ENCODE measurements around the gene MFSD11.
"Not testable (repeated sequence)": the region's sequence is repeated elsewhere in the genome, so short reads cannot be mapped to it uniquely, and the experiment has no call there.

MFSD11 gene

DNA sequence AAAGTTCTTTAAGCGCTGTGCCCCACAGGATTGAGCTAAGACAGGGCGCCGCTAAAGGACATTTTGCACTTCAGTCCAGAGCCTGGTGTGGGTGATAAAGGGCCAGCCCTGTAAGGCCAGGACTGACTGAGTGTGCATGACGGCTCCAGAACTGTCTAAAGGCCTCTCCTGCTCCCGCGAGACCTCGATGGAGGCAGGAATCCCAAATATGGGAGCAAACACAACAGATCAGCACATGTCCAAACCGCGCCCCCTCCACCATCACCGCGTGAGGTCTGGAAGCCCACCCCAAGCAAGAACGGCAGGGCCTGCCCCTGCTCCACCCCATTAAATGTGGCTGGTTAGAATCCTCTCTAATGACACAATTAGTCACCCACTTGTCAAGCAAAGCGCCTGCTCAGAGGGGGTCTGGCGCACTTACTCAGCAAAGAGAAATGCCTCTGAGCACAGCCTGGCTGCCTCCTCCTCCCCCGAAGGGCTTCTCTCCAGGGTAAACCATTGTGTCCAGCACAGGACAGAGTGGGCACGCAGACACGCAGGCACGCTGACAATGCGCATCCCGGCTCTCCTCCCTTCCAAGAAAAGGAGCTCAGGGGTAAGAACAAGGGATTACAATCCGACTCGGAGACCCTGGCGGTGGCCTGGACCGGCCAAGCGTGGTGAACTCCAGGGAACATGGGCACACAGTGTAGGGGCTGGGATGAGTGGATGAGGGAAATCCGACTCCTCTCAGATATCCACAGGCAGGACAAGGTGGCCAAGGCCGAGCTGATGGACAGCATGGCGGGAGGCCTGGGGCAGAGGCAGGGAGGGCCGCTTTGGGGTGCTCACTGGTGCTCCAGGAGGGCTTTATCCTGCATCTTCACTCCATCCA lies 28.6 kb upstream of the MFSD11 start:
- no peak for DNase-seq

DNA sequence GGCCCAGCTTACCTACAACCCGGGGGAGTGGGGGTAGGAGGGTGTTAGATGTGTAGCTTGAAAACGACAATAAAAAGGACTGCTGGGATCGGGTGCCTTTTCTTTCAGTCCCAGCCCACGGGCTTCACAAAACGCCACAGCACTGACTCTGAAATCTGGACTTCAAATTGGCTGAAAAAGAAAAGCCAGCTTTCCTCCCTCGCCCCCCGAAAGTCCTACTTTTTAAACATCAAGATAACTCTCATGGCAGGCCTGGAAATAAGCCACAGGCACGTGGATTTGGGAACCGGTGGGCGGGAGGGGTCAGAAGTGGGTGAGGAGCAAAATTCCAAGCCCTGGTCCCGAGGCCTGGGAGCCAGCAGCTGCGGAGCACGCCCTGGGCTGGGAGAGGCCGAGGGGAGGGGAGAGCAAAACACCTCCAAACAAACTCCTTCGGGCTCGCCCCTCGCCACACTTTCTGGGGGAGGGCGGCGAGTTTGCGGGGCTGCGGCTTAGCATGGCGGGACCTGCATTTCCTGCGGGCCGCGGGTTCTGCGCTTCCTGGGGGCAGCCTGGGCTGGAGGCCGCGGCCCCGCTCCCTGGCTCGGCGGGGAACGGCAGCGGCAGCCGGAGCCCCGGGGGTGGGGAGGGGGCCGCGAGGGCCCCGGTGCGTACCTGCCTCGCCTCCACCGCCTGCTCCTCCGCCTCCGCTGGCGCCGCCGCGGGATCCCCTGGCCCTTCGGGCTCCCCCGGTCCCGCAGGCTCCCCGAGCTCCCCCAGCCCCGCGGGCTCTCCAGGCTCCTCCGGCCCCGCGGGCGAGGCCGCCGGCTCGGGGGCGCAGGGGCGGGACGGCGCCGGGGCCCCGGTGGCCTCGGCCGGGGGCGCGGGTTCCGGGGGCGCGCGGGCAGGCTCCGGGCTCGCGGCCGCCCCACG lies 27.7 kb upstream of the MFSD11 start:
- not testable (repeated sequence) for DNase-seq

GRCh38 chr17:76710863-76711611 lies 26.9 kb upstream of the MFSD11 start, which contains the start of gene MXRA7:
MXRA7 (minus strand) TSS chr17:76710965; CDS start chr17:76710946, 19 bp downstream.
- peak; percentile 78 for DNase-seq

GRCh38 chr17:76712321-76712720 lies 25.6 kb upstream of the MFSD11 start:
- not testable (repeated sequence) for DNase-seq

DNA sequence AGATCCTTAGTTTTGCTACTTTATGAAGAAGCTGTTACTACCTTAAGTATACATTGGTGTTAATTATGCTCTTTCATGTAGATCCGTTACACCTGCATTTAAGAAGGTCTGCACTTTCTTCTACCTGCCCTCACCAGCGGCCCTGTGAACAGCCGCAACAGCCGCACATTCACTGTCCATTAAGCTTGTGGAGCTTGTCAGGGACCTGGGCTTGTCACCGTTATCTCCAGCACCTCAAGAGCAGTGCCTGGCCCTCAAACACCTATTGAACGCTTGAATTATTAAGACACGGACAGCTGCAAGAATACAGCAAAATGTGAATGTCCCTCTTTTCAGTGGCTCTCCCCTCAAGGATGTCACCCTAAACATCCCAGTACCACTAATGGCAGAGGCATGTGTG lies 24.2 kb upstream of the MFSD11 start:
- DNase-seq: no peak

DNA sequence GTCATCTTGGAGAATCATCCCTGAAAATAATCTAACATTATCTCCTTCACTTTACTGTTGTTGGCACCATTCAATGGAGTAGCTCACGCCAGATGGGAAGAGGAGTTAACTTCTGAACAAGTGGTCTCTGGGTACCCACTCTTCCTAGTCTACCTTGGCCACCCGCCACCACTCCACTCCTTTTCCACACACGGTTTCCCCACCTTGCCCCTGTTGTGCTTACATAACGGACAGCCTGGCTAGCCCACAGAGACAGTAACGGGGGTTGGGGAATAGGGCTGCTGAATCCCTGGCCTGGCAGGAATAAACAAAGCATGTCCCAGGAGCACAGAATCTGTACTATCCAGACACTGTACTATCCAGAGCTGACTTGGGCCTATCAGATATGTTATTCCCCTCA lies 23.6 kb upstream of the MFSD11 start:
- no peak for DNase-seq

- peak; percentile 92 for DNase-seq
These were observed 23.0 kb upstream of the MFSD11 start for GRCh38 chr17:76714822-76715495.

- DNase-seq: no peak
These were observed 22.5 kb upstream of the MFSD11 start for GRCh38 chr17:76715496-76715830.

GRCh38 chr17:76716146-76716838 lies 21.6 kb upstream of the MFSD11 start:
- DNase-seq: peak; percentile 74

DNA sequence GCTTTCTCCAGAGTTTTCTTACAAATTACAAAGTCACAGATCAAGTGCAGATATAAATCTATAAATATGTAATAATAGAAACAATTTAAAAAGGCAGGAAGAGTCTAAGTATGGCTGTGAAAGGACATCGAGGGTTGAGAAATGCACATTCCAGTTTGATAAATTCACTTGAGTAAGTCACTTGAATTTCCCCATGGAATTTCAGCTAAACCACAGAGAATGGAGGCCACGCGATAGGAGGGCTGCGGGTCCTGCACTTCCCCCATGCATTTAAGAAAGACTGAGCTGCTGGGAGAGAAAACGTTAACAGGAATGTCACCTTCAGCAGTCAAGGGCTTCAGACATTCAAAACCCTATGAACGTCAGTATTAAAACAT lies 21.1 kb upstream of the MFSD11 start:
- no peak for DNase-seq

- DNase-seq: no peak
These were observed 19.4 kb upstream of the MFSD11 start for GRCh38 chr17:76718516-76718915.

DNA sequence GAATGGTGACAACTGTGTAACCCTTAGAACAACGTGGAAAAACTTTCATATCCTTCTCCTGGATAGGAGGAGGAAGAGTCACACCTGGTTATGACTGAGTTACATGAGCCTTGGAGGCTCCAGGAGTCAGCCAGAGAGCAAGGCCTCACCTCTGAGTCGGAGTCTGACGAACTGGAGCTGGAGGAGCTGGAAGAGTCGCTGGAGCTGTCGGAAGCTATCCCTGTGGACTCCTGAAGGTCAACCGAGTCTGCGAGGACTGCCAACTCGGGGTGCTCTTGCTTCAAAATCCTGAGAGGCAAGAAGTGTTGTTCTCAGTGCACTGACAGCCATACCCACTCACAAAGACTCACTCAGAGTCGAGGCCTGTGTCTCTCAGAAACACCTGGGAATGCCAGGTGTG lies 17.7 kb upstream of the MFSD11 start:
- DNase-seq: no peak

DNA sequence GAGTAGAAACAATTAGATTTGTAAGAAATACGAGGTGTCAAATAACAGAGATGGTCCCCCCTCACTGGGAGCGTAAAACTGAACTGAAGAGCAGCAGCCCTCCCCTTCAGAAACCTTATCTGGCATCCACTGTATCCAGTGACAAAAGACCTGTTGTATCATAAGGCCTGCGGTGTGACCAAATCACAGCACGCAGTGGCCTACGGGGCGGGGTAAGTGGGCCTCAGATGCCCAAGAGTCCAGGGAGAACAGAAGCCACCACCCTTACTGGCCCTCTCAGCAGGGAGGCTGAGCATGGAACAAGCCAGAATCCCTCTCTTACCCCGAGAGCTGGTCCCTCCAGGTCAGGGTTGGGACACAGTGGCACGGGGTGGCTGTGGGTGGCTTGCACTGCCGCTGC lies 17.0 kb upstream of the MFSD11 start:
- DNase-seq: no peak

DNA sequence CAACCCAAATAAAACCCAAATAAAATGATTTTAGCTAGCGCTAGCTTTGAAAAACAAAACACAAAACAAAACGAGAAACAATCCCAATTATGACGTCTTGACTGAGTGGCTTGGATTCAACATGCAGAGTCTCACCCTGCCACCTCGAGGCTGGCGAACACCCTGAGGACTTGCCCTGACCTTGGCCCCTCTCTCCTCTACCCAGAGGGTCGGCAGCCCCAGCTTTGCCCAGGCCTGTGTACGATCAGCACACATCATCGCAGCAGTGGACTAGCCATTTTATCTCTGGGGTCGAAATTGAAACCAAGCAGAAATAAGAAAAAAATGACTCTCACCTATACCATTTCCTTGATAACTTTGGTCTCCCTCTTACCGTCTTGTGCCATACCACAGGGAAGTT lies 16.5 kb upstream of the MFSD11 start:
- no peak for DNase-seq

GRCh38 chr17:76722279-76722678 lies 15.6 kb upstream of the MFSD11 start:
- no peak for DNase-seq

GRCh38 chr17:76722977-76723376 lies 14.9 kb upstream of the MFSD11 start:
- DNase-seq: not testable (repeated sequence)

GRCh38 chr17:76723812-76724211 lies 14.1 kb upstream of the MFSD11 start:
- no peak for DNase-seq

DNA sequence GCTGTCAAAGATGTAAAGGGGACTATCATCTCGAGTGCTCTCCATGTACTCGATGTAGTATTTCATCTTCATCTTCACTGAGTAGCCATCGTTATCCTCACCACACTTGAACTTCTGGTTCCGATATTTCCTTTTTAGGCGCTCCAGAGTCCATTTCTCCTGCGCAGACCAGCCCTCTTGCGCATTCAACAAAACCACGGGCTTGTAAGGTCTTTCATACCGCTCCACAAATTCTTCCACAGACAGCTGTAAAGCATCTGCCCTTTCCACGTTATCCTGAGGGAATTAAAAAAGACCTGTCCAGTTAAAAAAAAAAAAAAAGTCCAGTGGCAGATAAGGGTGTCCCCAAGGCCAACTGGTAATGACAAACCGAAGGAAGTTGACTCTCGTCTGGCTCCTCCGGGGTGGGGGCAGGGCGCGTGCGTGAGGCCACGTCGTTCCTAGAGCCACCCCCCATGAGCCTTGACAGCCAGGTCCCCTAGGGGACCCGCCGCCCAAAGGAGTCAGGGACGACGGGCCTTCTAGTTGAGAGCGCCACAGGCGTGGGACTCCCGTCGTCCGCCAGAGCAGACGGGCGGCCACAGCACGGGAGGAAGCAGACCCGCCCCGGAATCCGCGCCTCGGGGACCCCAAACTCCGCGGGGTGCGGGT lies 12.2 kb upstream of the MFSD11 start:
- peak; percentile 87 for DNase-seq

GRCh38 chr17:76726231-76726775 lies 11.6 kb upstream of the MFSD11 start, which contains the start of gene JMJD6:
JMJD6 (minus strand) TSS chr17:76726606; CDS start chr17:76726475, 131 bp downstream.
- DNase-seq: no peak

- DNase-seq: peak; percentile 94
These were observed 10.9 kb upstream of the MFSD11 start, which contains the start of gene METTL23 for GRCh38 chr17:76726776-76727718. METTL23 (plus strand) TSS chr17:76726839; CDS start chr17:76729711, 2,872 bp downstream.

All from activated CD8-positive, alpha-beta memory T cell treated with anti-CD3 and anti-CD28 coated beads, Interleukin-2, amount 50 U/mL, for 48 hours (primary cell).